Body of pancreas (tissue), 4 donors: ENCODE measurements around the gene PSMB2.

Experiments
- POLR2A ChIP-seq, 3 donors: fragments of 450-650 bp; IDR thresholded peaks; one replicate each; pipeline ENCODE4 v1.6.1; 2016; ENCODE audit warnings: antibody characterized with exemption in 3 of 3, mild to moderate bottlenecking in 2 of 3
- TF ChIP-seq, protein P1 (sequence below), 7 experiments: fragments of 450-650 bp in 4 of 7; fragments of 200-600 bp in 3 of 7; sonication (generic) in 3 of 7; IDR thresholded peaks; one replicate each; pipeline ENCODE4 v1.5.1; 2016 to 2019; ENCODE audit warnings: antibody characterized with exemption in 7 of 7

- TF ChIP-seq, protein P1, sequence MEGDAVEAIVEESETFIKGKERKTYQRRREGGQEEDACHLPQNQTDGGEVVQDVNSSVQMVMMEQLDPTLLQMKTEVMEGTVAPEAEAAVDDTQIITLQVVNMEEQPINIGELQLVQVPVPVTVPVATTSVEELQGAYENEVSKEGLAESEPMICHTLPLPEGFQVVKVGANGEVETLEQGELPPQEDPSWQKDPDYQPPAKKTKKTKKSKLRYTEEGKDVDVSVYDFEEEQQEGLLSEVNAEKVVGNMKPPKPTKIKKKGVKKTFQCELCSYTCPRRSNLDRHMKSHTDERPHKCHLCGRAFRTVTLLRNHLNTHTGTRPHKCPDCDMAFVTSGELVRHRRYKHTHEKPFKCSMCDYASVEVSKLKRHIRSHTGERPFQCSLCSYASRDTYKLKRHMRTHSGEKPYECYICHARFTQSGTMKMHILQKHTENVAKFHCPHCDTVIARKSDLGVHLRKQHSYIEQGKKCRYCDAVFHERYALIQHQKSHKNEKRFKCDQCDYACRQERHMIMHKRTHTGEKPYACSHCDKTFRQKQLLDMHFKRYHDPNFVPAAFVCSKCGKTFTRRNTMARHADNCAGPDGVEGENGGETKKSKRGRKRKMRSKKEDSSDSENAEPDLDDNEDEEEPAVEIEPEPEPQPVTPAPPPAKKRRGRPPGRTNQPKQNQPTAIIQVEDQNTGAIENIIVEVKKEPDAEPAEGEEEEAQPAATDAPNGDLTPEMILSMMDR (IDR thresholded peaks at IDR 0.05): no peak
- TF ChIP-seq POLR2A (IDR thresholded peaks at IDR 0.05): no peak
These were observed 18.7 kb downstream of the PSMB2 start for GRCh38 chr1:35622510-35623178.
